NOMO-1 treated with dmso at 0.1 percent for 144 hours (cell line): ENCODE data around the gene NPTN.

ENCODE experiments used
- DNase-seq: peaks from one replicate; lab custom pipeline; 2025; ENCODE audit not compliant: unreplicated experiment; lab: John Stamatoyannopoulos, UW

Gene NPTN

GRCh38 chr15:73522011-73522410 is 111.2 kb downstream of the NPTN start:
- no peak for DNase-seq

- no peak for DNase-seq
Measured at GRCh38 chr15:73518876-73519733, 114.1 kb downstream of the NPTN start.

- no peak for DNase-seq
Measured at GRCh38 chr15:73518180-73518862, 114.9 kb downstream of the NPTN start.

GRCh38 chr15:73517566-73517965 is 115.6 kb downstream of the NPTN start:
- DNase-seq, result no peak

GRCh38 chr15:73515527-73515926 is 117.7 kb downstream of the NPTN start:
- DNase-seq, result no peak
